ENCODE results near the gene SLC29A1. TPM values are rescaled to one million over a fixed set of nuclear protein-coding genes. Genes with fewer than 3 reads are reported as not detected.

Gene SLC29A1
- 10.0 TPM for total RNA-seq

DNA sequence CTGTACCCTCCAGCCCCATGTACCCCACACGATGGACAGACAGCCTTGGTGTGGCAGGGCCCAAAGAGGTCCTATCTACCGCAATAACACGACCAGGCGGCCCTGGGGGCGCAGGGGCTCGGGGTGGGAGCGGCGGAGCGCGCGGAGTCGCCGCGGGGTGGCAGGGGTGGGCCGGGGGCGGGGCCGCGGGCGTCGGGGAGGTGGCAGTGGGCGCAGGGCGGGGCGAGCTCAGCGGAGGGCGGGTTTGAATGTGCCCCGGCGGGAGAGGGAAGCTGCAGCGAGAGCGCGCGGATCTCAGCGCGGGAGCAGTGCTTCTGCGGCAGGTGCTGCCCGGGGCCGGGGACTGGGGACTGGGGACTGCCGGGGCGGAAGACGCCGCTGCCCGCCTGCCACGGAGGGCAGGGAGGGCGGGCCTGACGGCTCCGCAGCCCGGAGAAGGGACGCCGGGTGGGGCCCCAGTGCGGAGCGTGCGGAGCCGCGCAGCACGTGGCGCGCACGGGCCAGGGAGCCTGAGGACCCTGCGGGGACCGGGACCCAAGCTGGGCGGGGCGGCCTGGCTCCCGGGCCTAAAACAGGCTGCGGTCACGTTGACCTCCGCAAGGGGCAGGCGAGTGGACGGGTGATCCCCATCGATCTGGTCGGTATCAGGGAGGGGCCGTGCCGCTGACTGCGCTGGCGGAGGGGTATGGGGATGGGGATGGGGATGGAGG lies at the start of gene SLC29A1:
Gene SLC29A1 (plus strand): TSS at position 277 of the 710 bp plus-strand sequence. CDS start 3,719 bp downstream, outside the sequence.

DNA sequence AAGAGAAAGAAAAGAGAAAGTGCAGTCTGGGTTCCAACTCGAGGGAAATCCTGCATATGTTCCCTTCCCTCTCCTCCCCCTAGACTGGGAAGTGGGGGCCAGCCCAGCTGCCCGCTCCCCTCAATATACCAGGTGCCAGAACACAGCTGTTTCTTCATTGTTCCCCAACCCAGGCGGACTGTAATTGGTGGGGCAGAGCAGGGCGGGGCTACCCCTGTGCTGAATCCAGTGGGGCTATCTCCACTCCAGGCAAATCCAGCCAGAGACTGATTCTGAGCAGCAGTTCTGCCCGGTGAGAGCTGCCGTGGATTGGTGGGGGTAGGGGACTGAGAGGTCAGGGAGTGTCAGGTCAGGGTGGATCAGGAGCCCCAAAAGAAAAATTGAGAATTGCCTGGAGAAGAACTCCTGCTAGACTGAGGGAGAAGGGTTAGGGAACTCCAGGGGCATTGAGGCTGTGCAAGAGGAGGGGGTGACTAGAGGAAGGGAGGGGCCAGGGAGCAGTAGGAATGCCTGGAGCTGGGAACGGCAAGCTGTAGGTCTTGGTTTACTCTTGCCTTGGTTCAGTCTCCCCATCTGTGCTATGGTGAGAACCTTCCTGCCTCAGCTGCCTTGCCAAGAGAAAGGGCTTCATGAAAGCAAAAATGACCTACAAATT lies 6.6 kb upstream of the SLC29A1 start, which contains the start of gene MYMX:
Gene MYMX (plus strand): TSS at position 250 of the 655 bp plus-strand sequence. CDS start 546 bp downstream, outside the sequence.

DNA sequence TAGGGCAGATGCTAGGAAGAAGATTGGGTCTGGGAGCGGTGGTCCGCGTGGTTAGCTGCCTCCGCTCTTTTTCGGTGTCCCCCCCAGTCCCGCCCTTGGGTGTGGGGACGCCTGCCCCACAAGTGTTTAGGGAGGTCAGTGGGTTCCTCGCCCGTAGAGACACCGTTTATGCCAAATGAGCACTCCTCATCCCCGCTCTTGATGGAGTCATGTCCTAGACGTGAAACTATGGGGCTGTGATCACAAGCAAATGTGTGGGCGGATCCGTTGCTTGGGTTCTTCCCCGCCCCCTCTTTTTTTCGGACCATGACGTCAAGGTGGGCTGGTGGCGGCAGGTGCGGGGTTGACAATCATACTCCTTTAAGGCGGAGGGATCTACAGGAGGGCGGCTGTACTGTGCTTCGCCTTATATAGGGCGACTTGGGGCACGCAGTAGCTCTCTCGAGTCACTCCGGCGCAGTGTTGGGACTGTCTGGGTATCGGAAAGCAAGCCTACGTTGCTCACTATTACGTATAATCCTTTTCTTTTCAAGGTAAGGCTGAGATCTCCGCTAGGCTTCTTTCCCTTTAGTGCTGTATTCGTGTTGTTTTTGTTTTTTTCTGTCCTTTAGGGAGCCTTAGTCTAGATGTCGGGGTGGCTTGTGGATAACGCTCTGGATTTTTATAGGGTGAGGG lies 23.4 kb downstream of the SLC29A1 start, which contains the start of gene HSP90AB1:
Gene HSP90AB1 (plus strand): TSS at position 439 of the 675 bp plus-strand sequence. CDS start 1,529 bp downstream, outside the sequence.

DNA sequence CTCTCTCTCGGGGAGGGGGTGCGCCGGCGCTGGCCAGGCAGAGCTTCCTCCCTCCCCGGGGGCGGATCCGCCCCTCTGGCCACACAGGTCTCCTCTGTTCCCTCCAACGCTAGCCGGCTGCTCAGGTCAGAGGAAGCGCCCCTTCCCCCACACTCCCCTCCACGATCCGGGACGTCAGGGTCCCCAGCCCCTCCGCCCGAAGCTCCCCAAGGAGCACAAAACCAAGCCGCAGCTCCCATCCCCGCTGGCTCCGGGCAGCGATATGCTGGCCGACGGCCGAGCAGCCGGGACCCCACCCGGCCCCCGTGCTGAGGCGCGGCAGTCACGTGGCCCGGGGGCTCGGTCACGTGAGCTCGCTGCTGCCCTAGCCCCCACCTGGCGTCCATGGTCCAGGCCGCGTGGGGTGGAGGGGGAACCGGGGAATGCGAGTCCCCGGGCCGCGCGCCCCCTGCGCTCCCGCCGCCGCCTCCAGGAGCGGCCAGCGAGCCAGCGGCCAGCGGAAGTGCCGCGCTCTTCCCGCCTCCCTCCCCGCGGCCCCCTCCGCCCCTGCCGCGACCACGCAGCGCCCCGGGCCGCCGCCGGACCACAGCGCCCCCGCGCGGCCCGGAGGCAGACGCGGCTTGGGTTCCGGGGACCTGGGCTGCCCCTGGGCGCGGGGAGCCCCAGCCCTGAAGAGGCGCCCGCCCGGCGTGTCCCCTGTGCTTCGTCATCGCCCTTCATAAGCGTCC lies 33.8 kb downstream of the SLC29A1 start, which contains the start of gene SLC35B2:
Gene SLC35B2 (minus strand): TSS at position 504 of the 728 bp plus-strand sequence. CDS start 118 bp downstream, at position 386.

DNA sequence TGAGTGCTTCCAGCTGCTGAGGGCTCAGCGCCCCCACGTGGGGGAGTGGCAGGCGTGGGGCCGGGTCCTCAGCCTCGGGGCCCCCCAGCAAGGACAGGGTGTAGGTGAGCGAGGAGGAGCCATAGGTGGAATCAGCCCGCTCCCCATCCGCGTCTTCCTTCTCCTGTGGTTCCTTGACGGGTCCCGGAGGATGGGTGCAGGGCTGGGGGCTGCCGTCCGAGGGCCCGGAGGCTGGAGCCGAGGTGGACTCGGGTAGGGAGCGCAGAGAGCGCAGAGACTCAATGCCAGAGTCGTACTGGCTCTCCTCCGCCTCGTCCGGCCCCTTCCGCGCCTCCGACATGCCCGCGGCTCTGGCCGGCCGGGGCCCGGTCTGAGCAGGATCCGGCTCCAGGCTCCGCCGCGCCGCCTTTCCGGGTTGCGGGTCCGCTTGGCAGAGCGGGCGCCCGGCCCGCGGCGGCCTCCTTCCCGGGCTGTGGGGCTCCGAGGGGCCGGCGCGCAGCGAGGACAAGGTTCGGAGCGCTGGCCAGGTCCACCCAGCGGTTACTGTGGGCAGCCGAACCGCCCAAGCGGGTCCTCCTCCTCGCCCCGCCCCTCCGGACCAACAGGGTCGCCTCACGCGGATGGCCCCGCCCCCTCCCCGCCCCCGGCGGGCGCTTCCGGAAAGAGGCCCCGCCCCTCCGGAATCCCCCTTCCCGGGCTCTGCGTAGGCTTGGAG lies 41.8 kb downstream of the SLC29A1 start, which contains the start of gene NFKBIE:
Gene NFKBIE (minus strand): TSS at position 545 of the 715 bp plus-strand sequence. CDS start 205 bp downstream, at position 340.

DNA sequence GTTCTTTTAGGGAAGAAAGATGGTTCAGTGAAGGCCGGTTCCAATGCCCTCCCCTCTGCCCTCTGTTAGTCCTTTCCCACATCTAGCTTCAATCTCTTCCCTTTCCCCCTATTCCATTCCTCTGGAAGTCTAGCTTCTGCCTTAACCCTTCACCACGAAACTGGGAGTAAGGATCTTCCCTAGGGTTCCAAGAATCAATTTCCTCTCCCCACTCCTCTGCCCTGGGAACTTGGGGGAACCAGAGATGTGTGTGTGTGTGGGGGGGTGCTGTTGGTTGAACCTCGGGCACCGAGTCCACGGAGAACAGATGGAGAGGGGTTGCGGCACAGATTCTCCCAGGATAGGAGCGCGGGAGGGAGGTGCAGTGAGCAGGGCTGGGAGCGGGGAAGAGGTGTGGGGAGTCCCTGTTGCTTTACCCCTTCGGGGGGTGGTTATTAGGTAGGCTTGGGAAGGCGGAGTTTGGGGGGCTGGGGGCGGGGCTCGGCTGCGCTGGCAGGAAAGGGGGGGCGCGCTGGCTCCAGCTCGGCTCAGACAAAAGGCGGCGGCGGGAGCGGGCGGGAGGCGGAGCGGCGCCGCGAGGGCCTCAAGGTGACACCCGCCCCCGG lies 46.6 kb downstream of the SLC29A1 start, which contains the start of gene TMEM151B:
Gene TMEM151B (plus strand): TSS at position 530 of the 605 bp plus-strand sequence. CDS start 293 bp downstream, outside the sequence.

Small RNA genes lying within 50 kb of the gene (small RNA-seq; reads per million reads assigned to genes)
- not detected for gene RN7SL811P (ENCODE audit: low replicate concordance)

Other genes with a start within 250 kb of the SLC29A1 start
- 30.7 TPM for gene MRPL14, start 96.1 kb upstream of the SLC29A1 start, total RNA-seq
- gene TMEM63B, start 96.0 kb upstream of the SLC29A1 start, total RNA-seq, result 47.6 TPM
- not detected for gene CAPN11, start 64.8 kb upstream of the SLC29A1 start, total RNA-seq
- gene MYMX, start 6.7 kb upstream of the SLC29A1 start, total RNA-seq, result not detected
- gene HSP90AB1, start 23.5 kb downstream of the SLC29A1 start, total RNA-seq, result 428 TPM
- gene SLC35B2, start 33.9 kb downstream of the SLC29A1 start, total RNA-seq, result 31.0 TPM
- 7.8 TPM for gene NFKBIE, start 42.0 kb downstream of the SLC29A1 start, total RNA-seq
- 63.2 TPM for gene TMEM151B, start 46.9 kb downstream of the SLC29A1 start, total RNA-seq
- 20.0 TPM for gene AARS2, start 89.8 kb downstream of the SLC29A1 start, total RNA-seq
- not detected for gene SPATS1, start 119.1 kb downstream of the SLC29A1 start, total RNA-seq
- 43.8 TPM for gene CDC5L, start 164.1 kb downstream of the SLC29A1 start, total RNA-seq